Activated CD4-positive, alpha-beta T cell treated with anti-CD3 and anti-CD28 coated beads, Interleukin-2, amount 50 U/mL, for 48 hours (primary cell): Measurements from ENCODE around the gene RIF1.
A peak's percentile ranks its signal among the peaks of the same experiment; 100 is the strongest.
"Not testable (repeated sequence)": the region's sequence is repeated elsewhere in the genome, so short reads cannot be mapped to it uniquely, and the experiment has no call there.

Experiments used
- DNase-seq, 2 experiments: peaks; one replicate each; pipeline ENCODE4 v3.0.0-alpha.2; 2020

Gene RIF1

GRCh38 chr2:151409601-151410484 is at the start of gene RIF1:
Gene RIF1 (plus strand): TSS chr2:151409902. CDS start chr2:151410424, 522 bp downstream.
- peak; percentile 85 to 89 for DNase-seq

GRCh38 chr2:151361674-151362370 is 47.9 kb upstream of the RIF1 start:
- DNase-seq, result no peak

- no peak for DNase-seq
Observed at GRCh38 chr2:151363709-151364108, 46.0 kb upstream of the RIF1 start.

- no peak for DNase-seq
Observed at GRCh38 chr2:151367571-151367970, 42.1 kb upstream of the RIF1 start.

- DNase-seq, result no peak
Observed at GRCh38 chr2:151374436-151374835, 35.3 kb upstream of the RIF1 start.

GRCh38 chr2:151379169-151379568 is 30.5 kb upstream of the RIF1 start:
- DNase-seq, result no peak

GRCh38 chr2:151380580-151381235 is 29.0 kb upstream of the RIF1 start:
- DNase-seq, result no peak

- DNase-seq, result no peak
Observed at GRCh38 chr2:151381266-151381665, 28.4 kb upstream of the RIF1 start.

GRCh38 chr2:151388011-151388410 is 21.7 kb upstream of the RIF1 start:
- no peak for DNase-seq

GRCh38 chr2:151391436-151391835 is 18.3 kb upstream of the RIF1 start:
- DNase-seq, result no peak

- no peak for DNase-seq
Observed at GRCh38 chr2:151394509-151394908, 15.2 kb upstream of the RIF1 start.

GRCh38 chr2:151395509-151396374 is 14.0 kb upstream of the RIF1 start:
- no peak for DNase-seq

- no peak for DNase-seq
Observed at GRCh38 chr2:151399981-151400380, 9.7 kb upstream of the RIF1 start.

- DNase-seq, result no peak
Observed at GRCh38 chr2:151401149-151401548, 8.6 kb upstream of the RIF1 start.

- no peak for DNase-seq
Observed at GRCh38 chr2:151403914-151404313, 5.8 kb upstream of the RIF1 start.

- no peak for DNase-seq
Observed at GRCh38 chr2:151405376-151405775, 4.3 kb upstream of the RIF1 start.

- no peak for DNase-seq
Observed at GRCh38 chr2:151407281-151407680, 2.4 kb upstream of the RIF1 start.

- no peak for DNase-seq
Observed at GRCh38 chr2:151408788-151409600, 708 bp upstream of the RIF1 start.

GRCh38 chr2:151410485-151410834 is 758 bp downstream of the RIF1 start:
- DNase-seq, result peak; percentile 41 to 61

- no peak for DNase-seq
Observed at GRCh38 chr2:151417650-151418049, 7.9 kb downstream of the RIF1 start.

- not testable (repeated sequence) for DNase-seq
Observed at GRCh38 chr2:151421681-151422080, 12.0 kb downstream of the RIF1 start.

- DNase-seq, result no peak
Observed at GRCh38 chr2:151422917-151423439, 13.3 kb downstream of the RIF1 start.
